Measurements from ENCODE around the gene HIP1R.

Gene HIP1R

DNA sequence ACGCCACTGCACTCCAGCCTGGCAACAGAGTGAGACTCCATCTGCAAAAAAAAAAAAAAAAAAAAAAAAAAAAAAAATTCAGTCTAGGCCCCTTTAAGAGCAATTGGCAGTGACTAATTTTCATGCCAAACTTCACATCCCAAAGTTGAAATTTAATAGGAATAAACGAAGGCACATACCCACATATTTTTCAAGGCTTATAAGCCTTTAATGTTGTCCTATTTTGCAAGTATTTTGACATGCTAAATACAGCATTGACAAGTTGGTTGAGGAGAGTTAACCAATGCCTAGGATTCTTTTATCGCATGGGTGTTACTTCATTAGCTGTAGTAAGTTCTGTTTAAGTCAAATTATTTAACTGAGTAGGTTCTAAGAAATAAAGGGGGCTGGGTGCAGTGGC is 23.5 kb upstream of the HIP1R start:
- TF ChIP-seq, protein P1, sequence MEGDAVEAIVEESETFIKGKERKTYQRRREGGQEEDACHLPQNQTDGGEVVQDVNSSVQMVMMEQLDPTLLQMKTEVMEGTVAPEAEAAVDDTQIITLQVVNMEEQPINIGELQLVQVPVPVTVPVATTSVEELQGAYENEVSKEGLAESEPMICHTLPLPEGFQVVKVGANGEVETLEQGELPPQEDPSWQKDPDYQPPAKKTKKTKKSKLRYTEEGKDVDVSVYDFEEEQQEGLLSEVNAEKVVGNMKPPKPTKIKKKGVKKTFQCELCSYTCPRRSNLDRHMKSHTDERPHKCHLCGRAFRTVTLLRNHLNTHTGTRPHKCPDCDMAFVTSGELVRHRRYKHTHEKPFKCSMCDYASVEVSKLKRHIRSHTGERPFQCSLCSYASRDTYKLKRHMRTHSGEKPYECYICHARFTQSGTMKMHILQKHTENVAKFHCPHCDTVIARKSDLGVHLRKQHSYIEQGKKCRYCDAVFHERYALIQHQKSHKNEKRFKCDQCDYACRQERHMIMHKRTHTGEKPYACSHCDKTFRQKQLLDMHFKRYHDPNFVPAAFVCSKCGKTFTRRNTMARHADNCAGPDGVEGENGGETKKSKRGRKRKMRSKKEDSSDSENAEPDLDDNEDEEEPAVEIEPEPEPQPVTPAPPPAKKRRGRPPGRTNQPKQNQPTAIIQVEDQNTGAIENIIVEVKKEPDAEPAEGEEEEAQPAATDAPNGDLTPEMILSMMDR (IDR thresholded peaks at IDR 0.05; ENCODE audit: low read depth, low read length, missing control alignments), result no peak
- no peaks in the 10 kb centered on the region for H3K27me3 ChIP-seq (replicated peaks)
- no peak overlapping the region for H3K27ac ChIP-seq
- no peak overlapping the region for H3K4me3 ChIP-seq (ENCODE audit: low read depth, low read length)
- in situ Hi-C loops (cut with HindIII; ENCODE audit: low pct_ligation_motif_present, low sequenced_read_pairs), result no loop called here
- DNase-seq, result no peak
- no peaks in the 10 kb centered on the region for H3K36me3 ChIP-seq (replicated peaks)

DNA sequence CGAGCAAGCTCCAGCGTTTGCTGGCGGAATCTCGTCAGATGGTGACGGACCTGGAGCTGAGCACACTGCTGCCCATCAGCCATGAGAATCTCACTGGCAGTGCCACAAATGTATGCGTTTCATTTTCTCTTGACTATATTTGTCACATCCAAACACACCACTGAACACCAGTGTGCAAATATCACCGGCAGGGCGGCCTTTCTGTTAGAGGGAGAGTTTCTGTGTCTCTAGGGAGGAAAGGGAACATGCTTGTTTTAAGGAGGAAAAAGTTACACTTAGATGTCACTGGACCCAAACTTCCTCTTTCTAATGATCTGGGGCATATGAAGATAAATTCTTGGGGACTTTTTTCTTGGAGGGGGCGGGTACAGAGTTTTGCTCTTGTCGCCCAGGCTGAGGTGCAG is 21.9 kb upstream of the HIP1R start:
- H3K27ac ChIP-seq, result no peak overlapping the region
- H3K36me3 ChIP-seq (replicated peaks), result no peaks in the 10 kb centered on the region
- TF ChIP-seq, protein P1 (IDR thresholded peaks at IDR 0.05; ENCODE audit: low read depth, low read length, missing control alignments), result no peak
- DNase-seq, result no peak
- no peak overlapping the region for H3K4me3 ChIP-seq (ENCODE audit: low read depth, low read length)
- H3K27me3 ChIP-seq (replicated peaks), result no peaks in the 10 kb centered on the region
- in situ Hi-C loops (cut with HindIII; ENCODE audit: low pct_ligation_motif_present, low sequenced_read_pairs), result no loop called here

DNA sequence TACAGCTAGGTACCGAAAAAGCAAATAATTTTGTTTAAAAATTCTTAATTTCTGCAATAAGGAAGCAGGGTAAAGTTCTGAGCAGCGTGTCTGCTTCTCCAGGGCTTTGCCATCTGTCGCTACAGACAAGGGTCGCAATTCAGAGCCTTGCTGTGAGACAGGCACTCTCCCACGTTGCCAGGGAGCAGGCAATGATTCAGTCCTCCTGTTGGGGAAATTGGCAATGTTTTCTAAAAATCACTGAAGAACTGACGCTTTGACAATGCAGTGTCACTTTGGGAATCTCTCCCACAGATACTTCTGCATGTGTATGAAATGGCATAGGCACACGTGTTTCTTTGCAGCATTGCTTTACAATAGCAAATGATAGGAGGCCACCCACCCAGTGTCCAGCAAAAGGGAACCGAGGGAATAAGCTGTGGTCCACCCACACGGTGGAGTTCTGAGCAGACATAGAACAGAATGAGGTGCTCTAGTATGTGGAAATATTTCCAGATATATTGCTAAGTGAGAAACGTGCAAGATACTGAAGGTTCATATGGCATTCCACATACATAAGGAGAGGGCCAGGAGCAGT is 16.0 kb upstream of the HIP1R start:
- in situ Hi-C loops (cut with HindIII; ENCODE audit: low pct_ligation_motif_present, low sequenced_read_pairs), result no loop called here
- DNase-seq, result no peak
- H3K27me3 ChIP-seq (replicated peaks), result no peaks in the 10 kb centered on the region
- no peak overlapping the region for H3K27ac ChIP-seq
- no peak overlapping the region for H3K4me3 ChIP-seq (ENCODE audit: low read depth, low read length)
- TF ChIP-seq, protein P1 (IDR thresholded peaks at IDR 0.05; ENCODE audit: low read depth, low read length, missing control alignments), result no peak
- no peaks in the 10 kb centered on the region for H3K36me3 ChIP-seq (replicated peaks)

DNA sequence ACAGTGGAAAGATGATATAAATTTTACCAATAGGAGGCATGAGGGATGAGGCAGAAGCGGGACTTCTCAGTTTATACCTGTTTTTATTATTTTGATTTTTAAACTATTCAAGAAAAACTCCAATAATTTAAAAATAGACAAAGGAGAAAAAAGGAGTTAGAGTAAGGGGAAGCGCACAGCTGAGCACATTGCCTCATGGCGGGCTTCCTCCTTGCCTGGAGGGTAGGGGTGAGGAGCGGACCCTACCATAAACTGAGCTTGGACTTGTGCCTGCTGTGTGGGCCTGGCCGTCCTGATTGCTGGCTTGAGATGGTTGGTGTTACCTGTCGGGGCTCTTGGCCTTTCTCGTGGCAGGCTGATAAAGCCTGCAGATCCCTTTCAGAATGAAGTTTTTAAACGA is 15.1 kb upstream of the HIP1R start:
- in situ Hi-C loops (cut with HindIII; ENCODE audit: low pct_ligation_motif_present, low sequenced_read_pairs), result no loop called here
- H3K36me3 ChIP-seq (replicated peaks), result no peaks in the 10 kb centered on the region
- no peak overlapping the region for H3K27ac ChIP-seq
- TF ChIP-seq, protein P1 (IDR thresholded peaks at IDR 0.05; ENCODE audit: low read depth, low read length, missing control alignments), result no peak
- no peaks in the 10 kb centered on the region for H3K27me3 ChIP-seq (replicated peaks)
- no peak overlapping the region for H3K4me3 ChIP-seq (ENCODE audit: low read depth, low read length)
- DNase-seq, result no peak

DNA sequence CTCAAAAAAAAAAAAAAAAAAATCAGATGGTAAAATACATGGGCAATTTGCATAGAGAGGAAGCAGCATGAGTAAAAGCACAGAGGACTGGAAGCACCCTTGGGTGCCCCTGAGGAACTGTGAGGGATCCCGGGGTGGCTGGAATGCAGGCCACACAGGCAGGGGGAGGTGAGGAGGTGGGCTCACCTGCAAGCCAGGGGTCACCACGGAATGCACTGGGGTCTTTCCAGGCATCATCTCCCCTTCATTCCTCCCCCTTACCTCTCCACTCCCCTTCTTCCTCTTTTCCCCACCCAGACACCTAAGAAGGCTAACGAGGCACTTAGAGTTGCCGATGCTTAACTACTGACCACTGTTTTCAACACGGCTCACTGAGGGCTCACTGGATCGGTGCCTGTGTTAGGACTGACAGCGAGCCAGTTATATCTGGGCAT is 14.4 kb upstream of the HIP1R start:
- in situ Hi-C loops (cut with HindIII; ENCODE audit: low pct_ligation_motif_present, low sequenced_read_pairs), result no loop called here
- H3K4me3 ChIP-seq (ENCODE audit: low read depth, low read length), result no peak overlapping the region
- TF ChIP-seq, protein P1 (IDR thresholded peaks at IDR 0.05; ENCODE audit: low read depth, low read length, missing control alignments), result no peak
- H3K27ac ChIP-seq, result no peak overlapping the region
- no peak for DNase-seq
- H3K36me3 ChIP-seq (replicated peaks), result no peaks in the 10 kb centered on the region
- no peaks in the 10 kb centered on the region for H3K27me3 ChIP-seq (replicated peaks)

DNA sequence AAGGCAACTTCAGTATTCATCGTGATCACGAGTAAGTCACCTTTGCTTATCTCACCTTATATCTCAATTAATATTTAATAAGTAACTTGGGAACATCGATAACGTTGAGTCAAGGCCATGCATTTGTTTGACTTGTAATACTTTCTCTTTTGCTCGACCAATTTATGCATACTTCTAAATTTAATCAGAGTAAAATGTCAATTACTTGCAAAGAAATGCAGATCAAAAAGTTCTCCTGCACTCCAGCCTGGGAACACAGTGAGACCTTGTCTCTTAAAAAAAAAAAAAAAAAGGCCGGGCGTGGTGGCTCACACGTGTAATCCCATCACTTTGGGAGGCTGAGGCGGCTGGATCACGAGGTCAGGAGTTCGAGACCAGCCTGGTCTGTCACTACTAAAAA is 11.8 kb upstream of the HIP1R start:
- DNase-seq, result no peak
- no peaks in the 10 kb centered on the region for H3K36me3 ChIP-seq (replicated peaks)
- H3K27me3 ChIP-seq (replicated peaks), result no peaks in the 10 kb centered on the region
- TF ChIP-seq, protein P1 (IDR thresholded peaks at IDR 0.05; ENCODE audit: low read depth, low read length, missing control alignments), result no peak
- in situ Hi-C loops (cut with HindIII; ENCODE audit: low pct_ligation_motif_present, low sequenced_read_pairs), result no loop called here
- no peak overlapping the region for H3K4me3 ChIP-seq (ENCODE audit: low read depth, low read length)
- H3K27ac ChIP-seq, result no peak overlapping the region

All from brain microvascular endothelial cell (primary cell).